NCI-H1930 (cell line): ENCODE measurements around the gene ERCC8.
A peak's percentile ranks its signal among the peaks of the same experiment; 100 is the strongest.
"Not testable (repeated sequence)": the region's sequence is repeated elsewhere in the genome, so short reads cannot be mapped to it uniquely, and the experiment has no call there.

Source experiments
- DNase-seq, 2 experiments: peaks; one replicate each; lab custom pipeline; 2025; lab: John Stamatoyannopoulos, UW

The ERCC8 gene

DNA sequence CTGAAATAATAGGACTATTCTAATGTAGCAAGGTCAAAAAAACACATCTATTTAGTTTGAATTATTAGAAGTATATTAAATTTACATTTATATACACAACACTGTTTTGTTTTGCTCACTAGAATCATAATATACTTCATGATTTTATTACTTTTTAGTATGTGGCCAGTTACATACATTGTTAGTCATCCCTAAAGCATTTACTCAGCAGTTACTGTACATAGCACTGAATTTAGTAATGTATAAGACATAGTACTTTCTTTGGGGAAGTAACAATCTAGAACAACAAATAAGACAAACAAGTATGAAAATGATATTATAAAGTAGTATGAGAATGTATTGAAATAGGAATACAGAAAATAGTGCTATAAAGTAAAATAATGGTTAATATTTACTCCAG lies 28.2 kb downstream of the ERCC8 start:
- DNase-seq = no peak

DNA sequence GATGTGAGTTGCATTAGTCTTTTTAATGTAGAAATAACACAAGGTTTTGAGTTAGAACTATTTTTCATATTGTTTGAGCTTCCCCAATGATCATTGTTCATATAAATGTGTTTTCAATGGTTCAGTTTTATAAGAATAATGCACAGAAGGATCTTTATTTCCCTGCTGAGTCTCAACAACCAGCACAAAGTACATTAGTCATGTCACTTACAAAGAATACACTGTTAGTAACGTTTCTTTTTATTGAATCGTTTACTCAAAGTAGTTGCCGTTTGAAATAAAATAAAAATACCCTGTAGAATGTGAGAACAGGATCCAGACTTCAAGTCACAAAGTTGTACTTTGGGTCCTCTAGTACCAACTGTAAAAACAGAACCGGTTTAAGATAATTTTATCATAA lies 41.5 kb downstream of the ERCC8 start:
- DNase-seq = no peak

DNA sequence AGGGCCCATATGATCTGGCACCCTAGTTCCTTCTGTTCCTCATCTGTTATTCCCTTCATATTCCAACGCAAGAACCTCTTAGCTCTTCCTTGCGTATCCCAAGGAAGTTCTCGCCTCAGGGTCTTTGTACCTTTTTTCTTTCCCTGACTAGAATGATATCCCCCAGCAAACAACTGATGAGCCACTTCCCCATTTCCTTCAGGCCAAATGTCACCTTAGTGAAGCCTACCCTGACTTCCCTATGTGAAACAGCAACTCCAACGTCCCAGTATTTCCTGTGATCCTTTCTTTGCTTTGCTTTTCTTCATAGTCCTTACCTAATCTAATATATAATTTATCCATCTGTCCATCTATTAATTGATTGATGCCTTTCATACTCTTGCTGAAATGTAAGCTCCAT lies 47.9 kb downstream of the ERCC8 start:
- DNase-seq = no peak

DNA sequence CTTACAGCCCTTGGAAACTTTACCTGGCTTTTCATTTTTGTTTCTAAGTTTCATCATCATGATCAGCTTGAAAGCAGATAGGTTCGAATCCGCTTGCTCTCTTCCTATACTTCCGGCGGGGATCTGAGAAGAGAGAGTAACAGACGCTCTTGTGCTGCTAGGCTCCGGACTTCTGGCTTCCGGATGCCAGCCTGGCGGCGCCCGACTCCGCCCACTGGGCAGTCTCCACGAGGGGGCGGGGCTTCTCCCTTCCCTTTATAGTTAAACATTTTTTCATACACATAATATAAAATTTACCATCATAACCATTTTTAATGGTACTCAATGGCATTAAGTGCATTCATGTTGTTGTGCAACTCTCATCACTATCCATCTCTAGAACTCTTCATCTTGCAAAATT lies 51.3 kb downstream of the ERCC8 start:
- no peak for DNase-seq

DNA sequence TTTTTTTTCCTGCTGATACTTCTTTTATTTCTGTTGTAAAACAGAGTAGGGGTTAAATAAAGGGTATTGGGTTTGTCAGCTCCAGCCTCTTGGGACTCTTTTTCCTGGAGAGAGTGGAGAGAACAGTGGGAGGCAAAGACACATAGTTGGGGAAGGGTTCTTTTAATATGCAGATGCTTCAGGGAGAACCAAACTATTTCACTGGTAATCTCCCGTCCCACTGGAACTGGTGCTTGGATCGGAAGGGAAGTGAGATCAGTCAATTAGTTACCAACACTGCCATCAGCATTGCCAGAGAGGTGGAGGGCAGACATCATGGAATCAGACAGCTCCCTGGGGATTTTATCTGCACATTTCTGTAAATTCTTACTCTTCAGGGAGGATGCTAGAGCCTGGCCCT lies 53.2 kb downstream of the ERCC8 start:
- DNase-seq = no peak

DNA sequence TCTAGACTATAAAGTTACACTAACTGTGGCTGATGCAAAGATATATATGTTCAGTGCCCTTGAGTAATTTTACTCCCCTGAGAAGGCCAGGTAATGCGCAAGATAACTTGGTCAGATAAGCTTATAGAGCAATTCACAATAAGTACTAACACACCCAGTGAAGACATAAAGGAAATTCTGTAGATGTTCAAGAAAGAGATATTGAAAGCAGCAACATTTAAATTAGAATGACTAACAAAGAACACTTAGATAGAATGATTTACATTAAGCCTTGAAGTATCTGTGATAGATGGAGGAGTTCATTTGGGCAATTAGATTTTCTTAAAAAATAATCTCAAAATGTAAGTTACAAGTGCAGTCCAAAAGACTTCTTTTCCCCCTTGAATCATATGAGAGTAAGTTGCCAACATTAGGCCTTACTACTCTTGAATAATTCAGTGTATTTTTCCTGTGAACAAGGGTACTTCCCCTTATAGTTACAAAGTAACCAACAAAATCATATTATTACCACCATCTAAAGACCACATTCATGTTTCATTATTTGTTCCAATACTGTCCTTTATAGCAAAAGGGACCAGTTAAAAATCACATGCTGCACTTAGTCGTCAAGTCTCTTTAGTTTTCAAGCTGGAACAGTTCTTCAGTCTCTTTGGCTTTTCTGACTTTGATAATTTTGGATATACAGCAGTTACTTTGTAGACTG lies 56.4 kb downstream of the ERCC8 start:
- DNase-seq = no peak

DNA sequence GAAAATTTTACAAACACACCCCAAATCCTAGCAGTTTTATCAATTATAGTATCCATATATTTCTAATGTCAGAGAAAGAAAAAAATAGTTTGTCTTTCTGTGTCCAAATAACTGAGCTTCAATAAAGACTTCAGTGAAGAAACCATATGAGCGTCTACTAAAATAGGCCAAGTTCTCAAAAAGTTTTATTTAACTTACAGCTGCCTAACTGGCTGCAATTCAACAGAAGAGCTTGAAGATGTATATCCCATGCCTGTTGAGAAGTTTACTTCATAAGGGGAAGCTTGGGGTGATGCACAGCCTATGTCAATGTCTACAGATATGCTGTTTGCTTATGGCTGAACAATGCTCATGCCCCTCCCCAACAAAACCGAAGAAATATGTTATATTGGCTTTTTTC lies 57.1 kb downstream of the ERCC8 start:
- DNase-seq = no peak

DNA sequence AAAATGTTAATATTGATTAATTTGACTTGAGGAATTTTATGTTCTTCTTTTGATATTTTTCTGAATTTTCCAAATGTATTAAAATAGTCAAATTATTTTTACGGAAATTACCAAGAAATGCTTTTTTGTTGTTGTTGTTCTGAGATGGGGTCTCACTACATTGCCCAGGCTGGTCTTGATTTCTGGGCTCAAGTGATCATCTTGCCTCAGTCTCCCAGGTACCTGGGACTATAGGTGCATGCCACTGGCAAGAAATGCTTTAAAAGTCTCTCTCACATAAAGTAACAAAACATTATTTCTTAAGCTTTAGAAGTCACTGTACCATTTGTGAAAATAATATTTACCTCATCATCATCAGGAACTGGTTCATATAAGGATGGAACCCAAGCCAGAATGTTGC lies 57.8 kb downstream of the ERCC8 start:
- DNase-seq = no peak

DNA sequence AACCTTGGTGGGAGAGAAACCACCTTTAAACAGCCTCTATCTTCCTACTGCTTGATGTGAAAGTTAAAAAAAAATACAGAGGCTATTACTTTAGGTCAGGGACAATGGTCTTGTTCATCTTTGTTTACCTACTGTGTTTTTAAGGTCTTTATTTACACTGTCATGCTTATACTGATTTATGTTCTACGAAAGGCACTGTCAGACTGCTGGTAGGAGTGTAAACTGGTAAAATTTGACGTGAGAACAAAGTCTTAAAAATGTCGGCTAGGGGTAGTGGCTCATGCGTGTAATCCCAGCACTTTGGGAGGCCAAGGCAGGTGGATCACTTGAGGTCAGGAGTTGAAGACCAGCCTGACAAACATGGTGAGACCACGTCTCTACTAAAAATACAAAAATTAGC lies 58.7 kb downstream of the ERCC8 start:
- DNase-seq = no peak

DNA sequence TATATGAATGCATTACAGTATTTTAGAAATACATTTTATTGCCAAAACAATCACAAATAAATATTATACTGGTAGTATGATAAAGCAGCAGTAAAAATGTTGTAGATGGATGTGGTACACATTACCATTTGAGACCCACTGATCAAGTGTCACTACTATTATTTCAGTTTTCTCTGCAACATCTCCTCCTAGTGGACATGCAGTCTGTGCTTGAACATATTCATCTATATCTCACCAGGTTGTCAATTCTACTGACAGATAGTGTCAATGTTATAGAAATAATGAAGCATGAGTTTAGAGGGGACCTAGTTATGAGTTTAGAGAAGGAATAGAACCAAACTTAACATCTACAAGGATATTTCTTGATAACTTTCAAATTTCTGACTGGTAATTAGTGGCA lies 61.6 kb downstream of the ERCC8 start:
- DNase-seq = no peak

DNA sequence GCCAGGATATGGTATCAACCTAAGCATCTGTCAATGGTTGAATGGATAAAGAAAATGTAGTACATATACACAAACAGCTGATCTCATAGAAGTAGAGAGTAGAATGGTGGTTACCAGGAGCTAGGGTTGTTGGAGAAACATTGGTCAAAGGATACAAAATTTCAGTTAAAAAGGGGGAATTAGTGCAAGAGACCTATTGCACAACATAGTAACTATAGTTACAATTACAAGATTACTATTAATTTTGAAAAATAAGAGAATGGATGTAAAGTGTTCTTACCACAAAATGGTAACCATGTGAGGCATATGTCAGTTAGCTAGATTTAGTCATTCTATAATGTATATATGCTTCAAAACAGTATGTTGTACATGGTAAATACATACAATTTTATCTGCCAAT lies 72.0 kb downstream of the ERCC8 start:
- no peak for DNase-seq

DNA sequence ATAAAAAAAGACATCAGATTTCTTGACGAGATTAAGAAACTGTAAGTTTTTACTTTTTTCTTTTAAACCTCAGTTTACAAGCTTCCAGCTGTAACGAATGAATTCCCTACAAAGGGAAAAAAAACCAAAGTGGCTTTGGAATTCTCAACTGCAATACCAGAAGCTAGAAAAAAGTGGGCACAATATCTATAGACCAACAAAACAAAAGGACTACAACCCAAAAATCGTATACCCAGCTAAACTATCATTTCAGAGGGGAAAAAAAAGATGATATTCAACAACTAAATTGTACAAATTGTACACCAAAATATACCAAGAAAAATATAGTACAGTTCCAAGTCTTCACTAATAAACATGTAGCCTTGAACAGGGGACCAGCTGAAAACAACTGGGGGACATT lies 74.0 kb downstream of the ERCC8 start:
- no peak for DNase-seq

DNA sequence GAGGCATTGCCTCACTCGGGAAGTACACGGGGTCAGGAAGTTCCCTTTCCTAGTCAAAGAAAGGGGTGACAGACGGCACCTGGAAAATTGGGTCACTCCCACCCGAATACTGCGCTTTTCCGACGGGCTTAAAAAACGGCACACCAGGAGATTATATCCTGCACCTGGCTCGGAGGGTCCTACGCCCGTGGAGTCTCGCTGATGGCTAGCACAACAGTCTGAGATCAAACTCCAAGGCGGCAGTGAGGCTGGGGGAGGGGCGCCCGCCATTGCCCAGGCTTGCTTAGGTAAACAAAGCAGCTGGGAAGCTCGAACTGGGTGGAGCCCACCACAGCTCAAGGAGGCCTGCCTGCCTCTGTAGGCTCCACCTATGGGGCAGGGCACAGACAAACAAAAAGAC lies 84.3 kb downstream of the ERCC8 start:
- not testable (repeated sequence) for DNase-seq

DNA sequence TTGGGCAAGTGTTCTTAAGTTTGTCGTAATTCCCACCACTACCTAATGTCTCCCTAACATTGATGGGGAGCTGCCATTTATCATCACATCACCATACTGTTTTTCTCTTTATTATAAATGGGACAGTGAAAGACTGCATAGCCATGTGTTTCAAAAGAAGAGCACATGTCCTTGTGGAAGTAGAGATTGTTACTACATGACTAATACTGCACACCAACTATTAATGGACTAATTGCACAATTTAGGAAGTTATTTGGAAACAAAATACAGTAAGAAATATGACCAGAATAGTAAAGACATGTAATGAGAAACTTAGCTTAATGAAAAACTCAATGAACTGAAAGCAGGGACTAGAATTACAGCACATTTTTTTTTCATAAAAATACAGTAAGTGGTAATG lies 88.8 kb downstream of the ERCC8 start:
- DNase-seq = no peak

DNA sequence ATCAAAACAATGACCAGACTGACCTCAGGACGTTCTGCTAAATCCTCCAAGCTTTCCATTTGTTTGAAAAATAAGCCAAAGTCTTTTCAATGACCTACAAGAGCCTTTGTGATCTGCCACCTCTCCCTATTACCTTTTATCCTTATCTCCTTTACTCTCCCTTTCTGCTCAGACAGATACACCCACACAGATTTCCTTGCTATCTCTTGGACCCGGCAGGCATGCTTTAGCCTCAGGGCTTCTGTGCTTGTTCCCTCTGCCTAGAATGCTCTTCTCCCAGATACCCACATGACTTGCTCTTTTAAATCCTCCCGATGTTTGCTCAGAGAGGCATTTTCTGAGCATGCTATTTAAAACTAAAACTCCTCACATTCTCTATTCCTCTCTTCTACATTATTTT lies 91.9 kb downstream of the ERCC8 start:
- DNase-seq = no peak

DNA sequence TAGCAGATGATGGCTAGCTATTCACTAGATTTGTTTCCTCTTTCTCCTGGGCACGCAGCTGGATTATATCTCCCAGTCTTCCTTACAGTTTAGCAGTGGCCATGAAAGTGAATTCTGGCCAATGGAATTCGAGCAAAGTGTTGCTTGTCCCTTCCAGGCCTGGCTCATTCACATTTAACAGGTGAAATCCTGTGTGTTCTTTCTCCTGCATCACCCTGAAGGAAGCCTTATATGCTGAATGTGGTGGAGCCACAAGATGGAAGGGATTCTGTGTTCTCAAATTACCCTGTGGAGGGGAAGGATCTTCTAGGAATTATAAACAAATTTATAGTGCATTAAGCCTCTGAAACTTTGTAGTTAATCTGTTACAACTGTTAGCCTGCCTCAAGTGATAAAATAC lies 92.6 kb downstream of the ERCC8 start:
- no peak for DNase-seq

DNA sequence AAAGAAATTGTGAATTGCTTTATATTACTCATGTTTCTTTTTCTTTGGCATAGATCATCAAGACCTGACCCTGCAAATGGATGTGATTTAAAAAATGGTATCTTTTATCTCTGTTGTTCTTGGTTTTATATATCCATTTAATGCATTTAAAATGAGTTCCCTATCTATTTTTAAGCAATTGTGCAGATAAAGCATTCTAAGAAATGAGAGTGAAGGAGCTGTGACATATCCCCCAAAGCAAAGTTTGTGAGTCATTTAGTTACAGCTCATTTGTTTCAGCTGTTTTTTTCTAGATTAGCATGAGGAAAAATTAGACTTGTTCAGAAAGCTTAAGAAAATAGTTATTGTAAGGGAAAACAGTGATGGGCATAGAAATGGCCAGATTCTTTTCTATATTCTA lies 93.2 kb downstream of the ERCC8 start:
- no peak for DNase-seq

DNA sequence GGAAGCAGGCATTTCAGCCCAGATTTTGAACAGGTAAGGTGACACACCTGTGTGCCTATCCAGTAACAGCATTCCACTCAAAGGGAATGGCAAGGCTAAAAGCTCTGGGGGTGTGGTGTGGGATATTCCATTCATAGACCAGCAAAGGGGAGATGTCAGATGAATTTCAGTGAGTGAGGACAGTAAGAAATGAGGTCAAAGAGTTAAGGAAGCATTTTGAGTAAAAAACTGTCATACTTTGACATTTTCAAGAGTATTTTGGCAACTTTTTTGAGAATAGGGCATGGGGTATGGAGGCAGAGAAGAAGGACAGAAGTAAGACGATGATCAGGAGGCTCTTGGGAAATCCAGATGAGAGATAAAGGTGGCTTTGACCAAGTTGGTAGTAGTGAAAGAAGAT lies 98.6 kb downstream of the ERCC8 start:
- DNase-seq = no peak

DNA sequence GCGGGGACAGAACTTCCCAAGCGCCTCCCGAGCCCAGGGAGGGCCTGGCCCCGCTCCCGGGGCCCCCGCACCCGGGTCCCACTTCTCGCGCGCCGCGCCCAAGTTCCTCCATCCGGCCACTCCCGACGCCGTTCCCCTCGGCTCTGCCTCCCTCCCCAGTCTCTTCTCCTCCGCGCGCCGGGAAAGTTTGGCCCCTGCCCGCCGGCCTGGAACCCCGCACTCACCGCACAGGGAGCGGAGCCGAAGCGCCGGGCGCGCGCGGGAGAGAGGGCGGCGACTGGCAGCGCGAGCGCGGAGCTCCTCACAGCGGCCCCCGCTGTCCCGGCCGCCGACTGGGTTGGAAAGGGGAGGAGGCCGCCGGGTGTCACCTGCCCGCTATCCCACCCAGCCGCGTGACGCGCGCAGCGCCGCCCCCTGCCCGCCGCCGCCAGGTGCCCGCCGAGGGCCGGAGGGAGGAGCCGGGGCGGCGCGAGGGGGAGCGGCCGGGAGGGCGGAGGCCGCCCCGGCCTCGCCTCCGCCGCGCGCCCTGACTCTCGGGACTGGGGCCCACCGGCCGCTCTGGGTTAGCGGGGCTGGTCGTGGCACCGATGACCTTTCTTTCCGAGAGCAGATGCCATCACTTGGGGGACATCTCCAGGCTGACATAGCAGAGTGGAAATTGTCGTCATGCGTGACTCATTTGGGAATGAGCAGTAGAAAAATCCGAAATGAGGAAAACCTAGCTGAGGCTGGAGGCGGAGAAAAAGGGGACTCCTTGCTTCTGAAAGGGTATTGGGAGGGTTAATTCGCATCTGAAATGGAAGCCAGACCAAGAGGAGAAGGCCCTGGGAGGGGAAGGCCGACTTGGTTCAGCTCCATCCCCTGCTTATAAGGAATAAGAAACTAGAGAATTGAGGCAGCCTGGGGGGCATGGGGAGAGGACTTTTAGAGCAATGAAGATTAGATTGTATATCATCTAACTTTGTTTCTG lies 100.6 kb downstream of the ERCC8 start, which contains the start of gene ELOVL7:
ELOVL7 (minus strand) TSS at position 334 of the 970 bp plus-strand sequence. CDS start 56,872 bp downstream, outside the sequence.
- DNase-seq = peak; percentile 68 to 77

DNA sequence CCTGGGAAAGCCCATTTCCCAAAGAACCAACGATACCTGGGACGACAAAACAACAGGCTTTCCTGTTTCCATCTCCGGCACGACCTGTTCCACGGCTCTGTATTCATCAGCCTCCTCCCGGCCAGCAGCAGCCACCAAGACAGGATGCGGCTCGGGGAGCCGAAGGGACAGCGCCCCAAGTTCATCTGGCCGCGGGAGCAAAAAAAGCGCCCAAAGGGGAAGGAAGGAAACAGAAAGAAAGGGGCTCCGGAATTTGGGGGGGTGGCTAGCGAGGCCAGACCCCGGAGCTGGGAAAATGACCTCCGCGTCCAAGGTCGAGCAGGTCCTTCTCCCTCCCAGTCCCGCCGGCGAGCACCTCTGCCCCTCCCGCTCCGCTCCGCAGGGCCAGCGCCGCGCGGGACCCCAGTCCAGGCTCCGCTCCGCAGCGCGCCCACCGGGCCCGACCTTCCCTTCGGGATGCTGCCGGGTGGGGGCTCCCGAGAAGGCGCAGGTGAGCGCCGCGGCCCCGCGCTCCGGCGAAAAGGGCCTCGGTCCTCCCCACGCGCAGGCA lies 101.4 kb downstream of the ERCC8 start:
- no peak for DNase-seq

DNA sequence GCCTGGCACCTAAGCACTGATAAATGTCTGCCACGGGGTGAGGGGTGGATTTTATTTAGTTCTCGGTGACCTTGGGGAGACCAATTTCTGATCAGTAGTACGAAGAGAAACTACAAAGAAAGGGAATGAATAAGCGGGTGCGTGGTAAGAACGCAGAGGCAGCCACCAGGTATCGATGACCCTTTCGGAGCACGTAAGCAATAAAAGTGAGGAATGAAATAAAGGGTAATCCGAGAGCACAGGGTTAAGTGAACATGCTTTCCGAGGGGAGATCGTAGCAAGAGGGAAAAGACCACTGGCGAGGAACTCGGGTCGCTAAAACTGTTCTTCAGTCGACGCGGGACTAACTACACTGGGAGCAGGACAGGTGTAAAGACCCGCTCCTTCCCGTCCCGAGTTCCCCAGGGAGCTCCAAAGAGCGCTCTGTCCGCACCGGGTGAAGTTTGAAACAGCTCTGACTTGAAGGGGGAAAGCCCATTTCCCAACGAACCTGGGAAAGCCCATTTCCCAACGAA lies 101.9 kb downstream of the ERCC8 start:
- no peak for DNase-seq

DNA sequence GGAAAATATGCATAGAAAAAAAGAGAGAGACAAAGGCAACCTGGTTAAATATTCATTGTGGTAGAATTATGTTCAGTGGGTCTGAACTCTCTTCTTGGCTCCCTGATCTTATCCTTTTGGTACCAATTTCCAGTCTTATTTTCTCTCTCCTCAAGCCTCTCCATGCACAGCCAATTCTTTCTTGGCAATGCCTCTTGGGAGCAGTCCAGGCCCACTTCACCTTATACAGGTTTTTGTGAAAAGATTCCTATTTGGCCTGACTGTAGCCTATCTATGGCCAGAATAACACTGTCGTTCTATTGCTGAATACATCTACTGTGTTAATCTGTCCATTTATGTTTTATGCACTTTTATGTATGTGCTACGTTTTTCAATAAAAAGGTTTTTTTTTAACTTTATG lies 103.5 kb downstream of the ERCC8 start:
- no peak for DNase-seq

DNA sequence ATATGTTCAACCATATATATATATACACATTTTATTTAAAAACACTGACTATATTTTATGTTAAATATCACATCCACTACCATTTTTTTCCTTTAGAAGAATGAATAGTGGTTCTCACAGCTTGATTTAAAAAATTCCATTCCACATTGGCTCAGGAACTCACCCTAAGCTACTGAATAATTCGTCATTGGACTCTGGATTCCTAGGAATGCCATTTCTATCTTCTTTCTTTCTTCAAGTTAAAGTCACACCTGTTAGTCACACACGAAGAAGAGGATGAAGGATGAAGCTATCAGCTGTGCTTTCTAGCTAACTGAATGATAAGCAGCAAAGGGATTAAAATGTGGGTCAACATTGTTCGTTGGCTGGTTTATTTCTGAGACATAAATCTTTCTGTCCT lies 108.7 kb downstream of the ERCC8 start:
- no peak for DNase-seq
